Germinal center (tissue), 1 donor: ENCODE data around the gene DAPK1.

Experiments
- DNase-seq: peaks from one replicate; pipeline ENCODE4 v3.0.0; 2012; ENCODE audit warnings: mixed read lengths, low spot score

The DAPK1 gene

DNA sequence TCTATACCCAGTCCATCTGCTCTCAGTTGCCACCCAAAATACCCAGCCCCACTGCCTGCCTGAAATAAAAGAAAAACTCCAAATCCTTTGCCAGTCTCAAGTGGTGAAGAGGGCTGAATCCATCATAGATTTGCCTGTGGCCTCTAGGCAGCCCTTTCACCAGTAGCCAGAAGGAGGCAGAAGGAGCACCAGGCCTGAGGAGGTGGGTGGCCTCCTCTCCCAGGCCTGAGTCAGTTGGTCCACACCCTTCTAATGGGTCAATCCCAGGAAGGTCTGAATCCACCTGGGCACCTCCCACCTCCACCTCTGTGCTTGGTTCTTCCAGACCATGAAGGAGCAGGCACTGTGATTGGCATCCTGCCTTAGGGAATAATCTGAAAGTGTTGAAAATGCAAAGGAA lies 97.0 kb downstream of the DAPK1 start:
- DNase-seq, result no peak

DNA sequence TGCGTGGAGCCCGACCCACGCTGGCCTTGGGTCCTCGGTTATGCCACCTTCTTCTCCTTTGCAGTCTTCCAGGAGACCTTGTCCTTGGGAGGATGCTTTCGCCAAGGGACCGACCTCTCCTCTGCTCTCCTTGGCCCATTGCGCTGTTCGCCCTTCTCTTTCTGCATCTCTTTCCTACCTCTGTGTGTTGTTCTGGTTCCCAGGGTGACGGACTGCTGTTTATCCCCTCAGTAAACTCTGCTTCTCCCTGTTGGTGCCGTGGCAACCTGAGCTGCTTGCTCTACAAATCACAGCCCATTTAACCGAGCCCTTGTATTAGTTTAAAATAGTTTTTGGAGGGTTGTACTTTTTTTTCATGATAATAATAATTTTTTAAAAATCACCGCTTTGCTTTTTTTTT lies 97.9 kb downstream of the DAPK1 start:
- DNase-seq, result no peak

DNA sequence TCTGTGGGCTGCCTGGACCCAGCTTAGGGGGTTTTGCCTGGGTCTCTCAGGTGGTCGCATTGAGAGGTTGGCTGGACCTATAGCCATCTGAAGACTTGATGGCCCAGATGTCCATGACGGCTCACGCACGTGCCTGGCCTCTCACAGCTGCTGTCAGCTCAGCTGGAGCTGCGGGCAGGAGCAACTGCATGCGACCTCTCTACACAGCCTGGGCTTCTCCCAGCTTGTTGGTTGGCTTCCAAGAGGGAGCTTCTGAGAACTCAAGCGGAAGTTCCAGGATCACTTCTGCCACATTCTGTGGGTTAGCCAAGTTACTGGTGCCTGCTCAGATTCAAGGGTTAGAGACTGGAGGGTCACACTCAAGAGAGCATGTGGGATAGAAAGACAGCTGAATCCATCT lies 99.2 kb downstream of the DAPK1 start:
- DNase-seq, result no peak

GRCh38 chr9:87597710-87598443 lies 100.2 kb downstream of the DAPK1 start:
- DNase-seq, result no peak

DNA sequence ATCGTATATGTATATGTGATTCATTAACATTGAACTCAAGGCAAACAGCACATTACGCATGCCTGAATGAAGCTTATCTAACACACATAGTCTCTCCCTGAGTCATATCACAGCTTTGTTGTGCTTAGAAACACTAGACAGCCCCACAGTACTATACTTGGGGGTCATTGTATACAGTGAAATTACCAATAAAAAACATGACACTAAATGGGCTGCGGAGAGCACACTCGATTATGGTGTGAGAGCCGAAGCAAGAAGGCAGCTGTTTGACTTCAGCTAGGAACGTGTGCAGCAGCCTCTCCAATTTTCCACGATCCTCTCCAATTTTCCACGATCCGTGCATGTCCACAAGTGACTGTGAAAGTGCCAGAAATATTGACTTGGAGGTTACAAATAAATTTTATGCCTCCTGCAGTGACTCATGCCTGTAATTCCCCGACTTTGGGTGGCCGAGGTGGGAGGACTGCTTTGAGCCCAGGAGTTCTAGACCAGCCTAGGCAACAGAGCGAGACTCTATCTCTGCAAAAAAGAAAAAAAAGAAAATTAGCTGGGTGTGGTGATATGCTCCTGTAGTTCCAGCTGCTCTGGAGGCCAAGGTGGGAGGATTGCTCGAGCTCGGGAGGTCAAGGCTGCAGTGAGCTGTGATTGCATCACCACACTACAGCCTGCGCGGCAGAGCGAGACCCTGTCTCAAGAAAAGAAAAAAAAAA lies 102.4 kb downstream of the DAPK1 start:
- no peak for DNase-seq

GRCh38 chr9:87601176-87601575 lies 103.5 kb downstream of the DAPK1 start:
- DNase-seq, result no peak

- no peak for DNase-seq
These were observed 103.9 kb downstream of the DAPK1 start for GRCh38 chr9:87601595-87601994.

DNA sequence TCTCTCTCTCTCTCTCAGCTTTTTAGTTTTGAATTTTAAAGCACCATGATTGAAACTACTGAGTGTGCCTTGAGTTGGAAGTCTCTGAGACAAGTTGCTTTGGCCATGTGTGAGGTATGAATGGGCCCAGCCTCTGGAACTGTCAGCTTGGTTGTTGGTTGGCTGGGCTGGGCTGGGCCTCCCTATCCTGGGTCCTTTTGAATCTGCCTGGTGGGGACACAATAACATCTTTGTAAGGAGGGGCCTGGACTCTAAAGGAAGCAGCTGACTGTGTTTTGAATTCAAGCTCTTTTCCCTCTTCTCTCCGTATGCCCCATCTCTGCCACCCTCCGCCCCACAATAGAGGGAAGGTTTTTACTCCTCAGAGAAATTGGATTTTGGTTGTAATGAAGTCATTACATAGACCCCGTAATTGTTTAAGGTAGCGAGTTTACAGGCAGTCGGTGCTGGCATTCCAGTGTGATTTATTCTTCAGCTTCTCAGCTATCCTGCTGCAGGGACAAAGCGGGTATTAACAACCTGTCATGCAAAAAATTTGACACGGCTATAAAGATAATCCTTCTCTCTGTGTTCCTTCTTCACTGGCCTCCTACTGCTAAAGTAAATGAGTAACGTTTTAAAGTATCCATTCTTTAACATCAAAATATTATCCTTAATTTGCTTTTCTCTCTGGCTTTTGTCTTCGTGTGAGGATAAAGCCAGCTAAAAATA lies 105.4 kb downstream of the DAPK1 start:
- no peak for DNase-seq

DNA sequence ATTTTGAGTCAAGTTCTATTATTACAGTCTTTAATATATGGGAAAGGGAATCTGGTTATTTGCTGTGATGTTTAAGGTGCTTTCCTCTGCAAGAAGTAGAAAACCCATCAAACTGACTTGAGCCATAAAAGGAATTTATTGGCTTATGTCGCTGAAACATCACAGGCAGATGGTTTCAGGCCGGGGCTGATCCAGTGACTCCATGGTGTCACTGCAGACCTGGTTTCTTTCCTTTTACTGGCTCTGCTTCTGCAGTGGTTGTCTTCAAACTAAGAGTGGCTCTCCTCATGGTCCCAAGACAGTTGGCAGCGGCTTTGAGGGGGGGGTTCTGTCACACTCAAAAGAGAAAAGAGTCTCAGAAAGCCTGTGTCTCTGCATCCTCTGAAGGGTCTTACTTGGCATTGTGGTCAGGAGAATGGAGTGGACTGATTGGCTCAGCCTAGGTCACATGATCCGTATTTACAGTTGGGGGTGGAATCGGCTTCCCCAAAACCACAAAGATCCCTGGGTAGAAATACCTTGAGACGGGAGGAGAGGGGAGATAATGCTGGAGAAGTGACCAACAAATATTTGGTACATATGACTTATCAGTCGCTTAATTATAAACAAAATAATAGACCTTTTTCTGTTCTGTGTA lies 106.3 kb downstream of the DAPK1 start:
- DNase-seq, result no peak

DNA sequence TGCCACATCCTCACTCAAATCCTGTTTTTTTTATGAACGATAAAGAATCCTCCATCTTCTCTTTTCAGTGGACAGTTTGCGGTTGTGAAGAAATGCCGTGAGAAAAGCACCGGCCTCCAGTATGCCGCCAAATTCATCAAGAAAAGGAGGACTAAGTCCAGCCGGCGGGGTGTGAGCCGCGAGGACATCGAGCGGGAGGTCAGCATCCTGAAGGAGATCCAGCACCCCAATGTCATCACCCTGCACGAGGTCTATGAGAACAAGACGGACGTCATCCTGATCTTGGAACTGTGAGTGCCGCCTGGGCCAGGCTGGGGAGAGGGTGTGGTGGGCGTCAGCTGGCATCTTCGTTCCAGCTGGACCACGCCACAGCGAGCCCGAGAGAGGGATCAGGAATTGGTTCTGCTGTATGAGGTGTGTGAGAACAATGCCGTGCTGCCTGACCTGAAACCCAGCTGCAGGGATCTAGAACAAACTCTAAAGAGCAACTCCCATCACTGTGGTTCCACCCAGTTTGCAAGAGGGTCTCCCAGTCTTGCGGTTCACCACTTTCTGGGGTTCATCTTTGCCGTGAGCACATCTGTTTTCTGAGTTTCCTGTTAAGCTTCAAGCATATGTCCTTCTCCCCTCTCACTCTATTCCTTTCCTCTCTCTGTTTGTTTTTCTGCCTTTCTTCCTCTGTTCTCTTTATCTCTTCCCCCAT lies 107.4 kb downstream of the DAPK1 start:
- DNase-seq, result no peak

GRCh38 chr9:87605676-87606075 lies 108.0 kb downstream of the DAPK1 start:
- no peak for DNase-seq

GRCh38 chr9:87606841-87607521 lies 109.3 kb downstream of the DAPK1 start:
- no peak for DNase-seq

- DNase-seq, result no peak
These were observed 110.2 kb downstream of the DAPK1 start for GRCh38 chr9:87607859-87608258.

GRCh38 chr9:87609002-87609401 lies 111.3 kb downstream of the DAPK1 start:
- DNase-seq, result no peak

- no peak for DNase-seq
These were observed 111.8 kb downstream of the DAPK1 start for GRCh38 chr9:87609486-87609885.

DNA sequence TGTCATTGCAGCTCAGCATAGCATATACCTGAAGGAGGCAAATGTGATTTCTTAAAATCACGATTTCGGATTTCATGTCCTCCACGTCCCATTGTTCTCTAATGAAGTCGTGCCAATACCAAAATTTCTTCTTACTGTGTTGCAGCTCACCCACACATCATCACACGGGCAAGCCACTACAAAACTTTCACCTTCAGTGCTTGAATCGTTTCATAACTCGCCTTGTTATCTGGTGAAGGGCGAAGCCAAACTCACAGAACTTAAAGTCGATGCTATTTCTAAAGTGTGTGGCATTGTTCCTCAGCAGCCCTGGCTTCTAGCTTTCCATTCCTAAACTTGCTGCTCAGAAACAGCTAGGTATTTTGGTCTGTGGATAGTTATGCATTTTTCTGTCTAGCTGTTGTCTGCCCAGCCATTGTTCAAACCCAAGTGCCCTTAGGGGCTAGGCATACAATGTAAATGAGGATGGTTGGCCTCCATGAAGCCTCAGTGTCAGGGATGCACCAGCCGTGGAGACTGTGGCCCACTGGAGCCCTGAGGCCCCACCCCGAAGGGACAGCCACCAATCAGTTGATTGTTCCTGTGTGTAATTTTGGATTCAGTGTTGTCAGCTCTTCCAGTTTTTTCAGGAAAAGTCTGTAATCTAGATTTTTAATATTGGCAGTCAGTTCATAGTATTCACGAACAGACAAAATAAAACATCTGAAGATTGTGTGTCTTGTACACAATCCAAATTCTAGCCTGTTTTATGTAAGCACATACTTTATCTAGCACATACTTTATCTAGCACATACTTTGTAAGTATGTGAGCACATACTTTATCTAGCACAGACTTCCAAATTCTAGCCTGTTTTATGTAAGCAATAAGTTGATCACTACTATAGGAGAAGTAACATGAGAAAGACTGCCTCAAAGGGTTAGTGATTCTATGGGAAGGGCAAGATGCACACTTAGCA lies 112.8 kb downstream of the DAPK1 start:
- DNase-seq, result no peak

DNA sequence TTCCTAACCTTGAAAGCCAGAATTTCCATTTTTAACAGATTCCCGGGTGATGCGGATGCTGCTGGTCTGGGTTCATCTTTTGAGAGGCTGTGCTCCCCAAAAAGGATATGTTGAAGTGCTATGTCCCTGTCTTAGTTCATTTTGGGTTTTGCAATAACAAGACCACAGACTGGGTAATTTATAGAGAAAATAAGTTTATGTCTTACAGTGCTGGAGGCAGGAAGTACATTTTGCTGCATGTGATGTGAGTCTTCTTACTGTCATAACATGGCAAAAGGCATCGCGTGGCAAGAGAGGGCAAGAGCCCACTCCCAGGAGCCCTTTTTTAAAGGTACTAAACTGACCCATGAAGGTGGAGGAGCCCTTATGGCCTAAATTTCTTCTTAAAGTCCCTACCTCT lies 114.1 kb downstream of the DAPK1 start:
- no peak for DNase-seq

DNA sequence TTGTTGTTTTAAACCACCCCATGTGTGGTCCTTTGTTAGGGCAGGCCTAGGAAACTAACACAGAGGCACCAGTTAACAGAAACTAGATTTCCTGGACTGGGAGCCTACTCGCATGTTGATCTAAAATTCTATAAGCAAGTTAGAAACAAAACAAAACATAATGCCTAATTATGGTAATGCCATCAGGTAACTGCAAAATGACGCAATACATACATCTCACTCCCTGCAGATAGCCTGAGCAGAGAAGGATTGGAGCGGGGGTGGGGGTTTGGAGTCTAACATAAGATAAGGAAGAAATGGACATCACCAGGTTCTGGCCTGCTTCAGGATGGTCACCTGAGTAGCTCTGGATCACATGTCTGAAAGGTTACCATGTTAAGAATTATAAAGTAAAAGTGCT lies 114.9 kb downstream of the DAPK1 start:
- DNase-seq, result no peak

DNA sequence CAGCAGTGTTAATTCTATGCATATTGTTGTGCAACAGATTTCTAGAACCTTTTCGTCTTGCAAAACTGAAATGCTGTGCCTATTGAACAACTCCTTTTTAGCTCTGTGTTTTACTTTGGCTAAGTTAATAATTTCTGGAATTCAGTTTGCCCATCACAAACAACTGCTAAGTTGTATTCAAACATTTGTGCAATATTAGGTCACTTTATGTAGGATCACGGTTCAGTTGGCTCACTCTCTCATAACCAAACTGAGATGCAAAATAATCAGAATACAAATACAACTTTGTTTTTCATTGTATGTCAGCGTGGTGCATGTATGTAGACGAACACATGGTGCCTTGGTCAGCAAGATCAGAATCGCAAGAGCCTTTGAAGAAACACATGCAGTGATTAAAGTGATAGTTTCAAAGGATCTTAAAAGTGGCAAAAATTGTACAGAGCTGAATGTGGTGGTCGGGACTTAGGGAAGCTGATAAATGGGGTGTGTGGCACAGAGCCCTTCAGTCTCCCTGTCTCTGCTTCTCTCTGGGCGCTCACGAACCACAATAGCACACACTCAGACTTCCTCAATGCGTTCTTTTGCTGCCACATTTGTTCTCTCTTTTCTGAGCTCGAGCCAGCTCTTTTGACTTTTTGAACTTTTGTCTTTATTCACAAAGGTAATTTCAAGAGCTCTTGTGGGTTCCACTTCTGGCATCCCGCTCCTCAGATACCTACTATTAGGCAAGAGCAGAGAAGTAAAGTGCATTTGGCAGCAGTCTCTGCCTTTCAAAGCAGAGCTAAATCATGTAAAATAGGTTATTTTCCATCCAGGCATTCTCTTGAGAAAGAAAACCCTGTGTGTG lies 115.8 kb downstream of the DAPK1 start:
- DNase-seq, result no peak
